Progenitor cell of endocrine pancreas (in vitro differentiated cells): ENCODE results near the gene NUFIP2. TPM values are rescaled to one million over a fixed set of nuclear protein-coding genes. Genes with fewer than 3 reads are reported as not detected.

ENCODE experiments used
- DNase-seq: peaks from one replicate; pipeline ENCODE4 v3.0.0; 2021; ENCODE audit warnings: low spot score; ENCODE audit not compliant: unreplicated experiment
- H3K27ac Mint-ChIP-seq: 2 replicates; pipeline ENCODE4 v1.8.0; 2021; ENCODE audit warnings: mild to moderate bottlenecking, moderate library complexity, mixed read lengths
- H3K27me3 Mint-ChIP-seq: 2 replicates; pipeline ENCODE4 v1.8.0; 2021; ENCODE audit warnings: mixed read lengths
- H3K36me3 Mint-ChIP-seq: 2 replicates; pipeline ENCODE4 v1.8.0; 2022; ENCODE audit warnings: mixed read lengths; ENCODE audit not compliant: insufficient read depth
- H3K4me1 Mint-ChIP-seq: 2 replicates; pipeline ENCODE4 v1.8.0; 2021; ENCODE audit warnings: low read depth, mixed read lengths
- H3K4me3 Mint-ChIP-seq: 2 replicates; pipeline ENCODE4 v1.8.0; 2021; ENCODE audit warnings: low read depth, mild to moderate bottlenecking, moderate library complexity, mixed read lengths
- H3K9me3 Mint-ChIP-seq: 2 replicates; pipeline ENCODE4 v1.8.0; 2021; ENCODE audit warnings: low read depth, mixed read lengths
- CTCF ChIP-seq: fragments of 200-600 bp; sonication (generic); IDR thresholded peaks from one replicate; pipeline ENCODE4 v1.5.0; 2021; ENCODE audit warnings: antibody characterized with exemption, mild to moderate bottlenecking; ENCODE audit not compliant: unreplicated experiment
- total RNA-seq: library from RNA; stranded (reverse); gene quantifications from 2 replicates; pipeline ENCODE4 v1.2.1, GENCODE V29; 2021

The NUFIP2 gene
- total RNA-seq, 1 donor from 2014 or later: 50.8 TPM

GRCh38 chr17:29331075-29331707, 37.2 kb upstream of the NUFIP2 start:
- H3K4me3 Mint-ChIP-seq: no peak overlapping the region
- H3K27ac Mint-ChIP-seq: no peak overlapping the region
- peaks cover 3% of the 10 kb centered on the region for H3K4me1 Mint-ChIP-seq
- no peak for TF ChIP-seq CTCF
- H3K36me3 Mint-ChIP-seq: no peaks in the 10 kb centered on the region
- no peak for DNase-seq
- H3K9me3 Mint-ChIP-seq: no peaks in the 10 kb centered on the region
- peaks cover 4% of the 10 kb centered on the region for H3K27me3 Mint-ChIP-seq

GRCh38 chr17:29327412-29327811, 33.5 kb upstream of the NUFIP2 start:
- no peak for DNase-seq
- no peak for TF ChIP-seq CTCF
- no peaks in the 10 kb centered on the region for H3K9me3 Mint-ChIP-seq
- H3K36me3 Mint-ChIP-seq: no peaks in the 10 kb centered on the region
- H3K4me1 Mint-ChIP-seq: peaks cover 3% of the 10 kb centered on the region
- no peak overlapping the region for H3K4me3 Mint-ChIP-seq
- H3K27me3 Mint-ChIP-seq: peaks cover 4% of the 10 kb centered on the region
- peak overlapping the region; percentile 73 for H3K27ac Mint-ChIP-seq

GRCh38 chr17:29326023-29326813, 32.3 kb upstream of the NUFIP2 start:
- Mint-ChIP-seq H3K4me1 (no peaks in the 10 kb centered on the region), H3K36me3 (no peaks in the 10 kb centered on the region), H3K27me3 (no peaks in the 10 kb centered on the region), H3K4me3 (no peak overlapping the region), H3K9me3 (no peaks in the 10 kb centered on the region), H3K27ac (no peak overlapping the region)
- DNase-seq: no peak
- TF ChIP-seq CTCF: no peak

GRCh38 chr17:29322363-29322762, 28.4 kb upstream of the NUFIP2 start:
- H3K9me3 Mint-ChIP-seq: no peaks in the 10 kb centered on the region
- no peak for TF ChIP-seq CTCF
- no peak for DNase-seq
- H3K36me3 Mint-ChIP-seq: no peaks in the 10 kb centered on the region
- H3K27me3 Mint-ChIP-seq: no peaks in the 10 kb centered on the region
- H3K27ac Mint-ChIP-seq: no peak overlapping the region
- H3K4me3 Mint-ChIP-seq: no peak overlapping the region
- H3K4me1 Mint-ChIP-seq: no peaks in the 10 kb centered on the region

- H3K4me1 Mint-ChIP-seq: no peaks in the 10 kb centered on the region
- H3K9me3 Mint-ChIP-seq: no peaks in the 10 kb centered on the region
These were observed 9.4 kb upstream of the NUFIP2 start for GRCh38 chr17:29303386-29303785.

More at GRCh38 chr17:29303386-29303785, 9.4 kb upstream of the NUFIP2 start:
- no peaks in the 10 kb centered on the region for H3K36me3 Mint-ChIP-seq
- H3K27me3 Mint-ChIP-seq: no peaks in the 10 kb centered on the region
- no peak for DNase-seq
- no peak for TF ChIP-seq CTCF
- H3K4me3 Mint-ChIP-seq: no peak overlapping the region
- H3K27ac Mint-ChIP-seq: no peak overlapping the region
